ENCODE results near the gene PICK1.

GRCh38 chr22:38077096-38077495 is 19.9 kb downstream of the PICK1 start:
- TF ChIP-seq CTCF (IDR thresholded peaks at IDR 0.05) (no peak), POLR2A (IDR thresholded peaks at IDR 0.05) (no peak)

Measured in thyroid gland (tissue), 4 donors.